SK-N-SH treated with all-trans-retinoic acid at 6 μM for 48 hours (cell line): Measurements from ENCODE around the gene INIP.

Experiments used
- ATAC-seq: fragments of 200-7000 bp; cut with Tn5 transposase; 3 replicates; pipeline ENCODE4 v1.9.1; 2020; ENCODE audit warnings: mild to moderate bottlenecking, moderate library complexity
- ARNTL ChIP-seq: fragments of 450-650 bp; formaldehyde crosslinking; IDR thresholded peaks from 2 replicates; pipeline ENCODE4 v1.5.0; 2020; ENCODE audit warnings: low read depth, mild to moderate bottlenecking, moderate library complexity, borderline replicate concordance
- BACH2 ChIP-seq: fragments of 250-450 bp; sonication (Bioruptor Pico); IDR thresholded peaks from 2 replicates; pipeline ENCODE4 v1.9.0; 2021; ENCODE audit warnings: mild to moderate bottlenecking, borderline replicate concordance
- CSDC2 ChIP-seq: fragments of 250-450 bp; sonication (Bioruptor Pico); IDR thresholded peaks from 2 replicates; pipeline ENCODE4 v1.5.0; 2020; ENCODE audit warnings: mild to moderate bottlenecking, moderate library complexity
- GLIS3 ChIP-seq: fragments of 250-450 bp; sonication (Bioruptor Pico); IDR thresholded peaks from 2 replicates; pipeline ENCODE4 v1.5.0; 2020; ENCODE audit warnings: mild to moderate bottlenecking, moderate library complexity
- OSR1 ChIP-seq: fragments of 250-450 bp; sonication (Bioruptor Pico); IDR thresholded peaks from 2 replicates; pipeline ENCODE4 v1.8.0; 2022; ENCODE audit warnings: moderate library complexity, mild to moderate bottlenecking, inconsistent platforms
- PPARA ChIP-seq: fragments of 250-450 bp; sonication (Bioruptor Pico); IDR thresholded peaks from 2 replicates; pipeline ENCODE4 v1.5.0; 2020; ENCODE audit warnings: mild to moderate bottlenecking, borderline replicate concordance
- SNAI2 ChIP-seq: fragments of 250-450 bp; sonication (Bioruptor Pico); IDR thresholded peaks from 2 replicates; pipeline ENCODE4 v1.5.0; 2020; ENCODE audit warnings: mild to moderate bottlenecking, moderate library complexity
- TCF4 ChIP-seq: fragments of 250-450 bp; sonication (Bioruptor Pico); IDR thresholded peaks from 2 replicates; pipeline ENCODE4 v1.8.0; 2021; ENCODE audit warnings: mild to moderate bottlenecking, moderate library complexity, borderline replicate concordance
- TOX ChIP-seq: fragments of 250-450 bp; sonication (Bioruptor Pico); IDR thresholded peaks from 2 replicates; pipeline ENCODE4 v1.8.0; 2021; ENCODE audit warnings: mild to moderate bottlenecking, moderate library complexity, borderline replicate concordance
- ZC3H10 ChIP-seq: fragments of 250-450 bp; sonication (Bioruptor Pico); IDR thresholded peaks from 2 replicates; pipeline ENCODE4 v1.5.1; 2021; ENCODE audit warnings: mild to moderate bottlenecking, moderate library complexity
- ZFP30 ChIP-seq: fragments of 450-650 bp; formaldehyde crosslinking; IDR thresholded peaks from 2 replicates; pipeline ENCODE4 v1.5.0; 2022; ENCODE audit warnings: mild to moderate bottlenecking, moderate library complexity
- ZNF565 ChIP-seq: fragments of 450-650 bp; formaldehyde crosslinking; conservative IDR thresholded peaks from 2 replicates; pipeline ENCODE4 v1.5.0; 2020; ENCODE audit warnings: low read depth, mild to moderate bottlenecking, moderate library complexity
- ZNF70 ChIP-seq: fragments of 450-650 bp; formaldehyde crosslinking; IDR thresholded peaks from 2 replicates; pipeline ENCODE4 v1.5.0; 2020; ENCODE audit warnings: mild to moderate bottlenecking, moderate library complexity
- ZNF8 ChIP-seq: fragments of 450-650 bp; formaldehyde crosslinking; IDR thresholded peaks from 2 replicates; pipeline ENCODE4 v1.5.0; 2020; ENCODE audit warnings: mild to moderate bottlenecking, moderate library complexity
- TF ChIP-seq, protein P1 (sequence below): fragments of 250-450 bp; sonication (Bioruptor Pico); IDR thresholded peaks from 2 replicates; pipeline ENCODE4 v1.8.0; 2021; ENCODE audit warnings: low read depth, mild to moderate bottlenecking, moderate library complexity, borderline replicate concordance
- TF ChIP-seq, protein P2 (sequence below): fragments of 250-450 bp; sonication (Bioruptor Pico); IDR thresholded peaks from 2 replicates; pipeline ENCODE4 v1.8.0; 2020; ENCODE audit warnings: mild to moderate bottlenecking, moderate library complexity, borderline replicate concordance
- TF ChIP-seq, protein P3 (sequence below): fragments of 250-450 bp; sonication (Bioruptor Pico); IDR thresholded peaks from 2 replicates; pipeline ENCODE4 v1.5.1; 2020; ENCODE audit warnings: low read depth, mild to moderate bottlenecking, moderate library complexity
- TF ChIP-seq, protein P4 (sequence below): fragments of 250-450 bp; sonication (Bioruptor Pico); IDR thresholded peaks from 2 replicates; pipeline ENCODE4 v1.5.1; 2021; ENCODE audit warnings: mild to moderate bottlenecking, moderate library complexity

The INIP gene, protein sequence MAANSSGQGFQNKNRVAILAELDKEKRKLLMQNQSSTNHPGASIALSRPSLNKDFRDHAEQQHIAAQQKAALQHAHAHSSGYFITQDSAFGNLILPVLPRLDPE

DNA sequence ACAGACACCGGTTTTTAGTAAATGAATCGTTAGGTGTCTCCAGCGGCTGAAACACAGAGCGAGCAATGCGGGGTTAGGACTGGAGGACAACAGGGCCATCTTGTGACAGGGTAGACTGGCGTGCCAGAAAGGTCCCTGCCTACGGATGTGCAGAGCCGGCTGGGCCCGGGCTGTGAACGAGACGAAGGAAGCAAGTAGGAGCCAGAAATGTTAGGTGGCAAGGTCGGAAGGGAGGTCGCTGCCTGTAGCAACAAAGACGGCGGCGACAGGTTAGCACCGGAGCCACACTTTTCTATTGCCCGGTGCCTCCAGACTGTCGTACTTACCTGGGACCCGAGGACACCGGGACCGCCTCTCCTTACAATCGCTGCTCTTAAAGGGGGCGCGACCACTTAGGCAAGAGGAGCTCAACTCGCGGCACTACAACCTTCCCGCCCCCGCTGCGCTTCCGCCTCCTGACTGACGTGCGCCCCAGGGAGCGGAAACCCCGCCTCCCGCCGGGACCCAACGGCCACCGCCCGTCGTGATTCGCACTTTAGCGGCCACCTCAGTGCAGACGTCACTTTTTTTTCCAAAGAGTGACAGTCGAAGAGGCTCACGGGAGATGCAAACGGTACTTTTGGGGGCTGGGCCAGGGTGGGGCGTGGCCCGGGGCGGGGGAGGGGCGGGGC lies at the start of gene INIP:
INIP (minus strand) TSS at position 457 of the 671 bp plus-strand sequence. CDS start 1,632 bp downstream, outside the sequence.
- ATAC-seq = peak; percentile 98
- TF ChIP-seq ZNF8 = no peak
- no peak for TF ChIP-seq ARNTL (CRISPR knock-in tag)
- TF ChIP-seq, protein P1, sequence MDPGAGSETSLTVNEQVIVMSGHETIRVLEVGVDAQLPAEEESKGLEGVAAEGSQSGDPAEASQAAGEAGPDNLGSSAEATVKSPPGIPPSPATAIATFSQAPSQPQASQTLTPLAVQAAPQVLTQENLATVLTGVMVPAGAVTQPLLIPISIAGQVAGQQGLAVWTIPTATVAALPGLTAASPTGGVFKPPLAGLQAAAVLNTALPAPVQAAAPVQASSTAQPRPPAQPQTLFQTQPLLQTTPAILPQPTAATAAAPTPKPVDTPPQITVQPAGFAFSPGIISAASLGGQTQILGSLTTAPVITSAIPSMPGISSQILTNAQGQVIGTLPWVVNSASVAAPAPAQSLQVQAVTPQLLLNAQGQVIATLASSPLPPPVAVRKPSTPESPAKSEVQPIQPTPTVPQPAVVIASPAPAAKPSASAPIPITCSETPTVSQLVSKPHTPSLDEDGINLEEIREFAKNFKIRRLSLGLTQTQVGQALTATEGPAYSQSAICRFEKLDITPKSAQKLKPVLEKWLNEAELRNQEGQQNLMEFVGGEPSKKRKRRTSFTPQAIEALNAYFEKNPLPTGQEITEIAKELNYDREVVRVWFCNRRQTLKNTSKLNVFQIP (CRISPR knock-in tag) = no peak
- TF ChIP-seq ZNF70 = no peak
- TF ChIP-seq PPARA (CRISPR knock-in tag) = no peak
- no peak for TF ChIP-seq TOX
- no peak for TF ChIP-seq ZNF565 (CRISPR knock-in tag)

DNA sequence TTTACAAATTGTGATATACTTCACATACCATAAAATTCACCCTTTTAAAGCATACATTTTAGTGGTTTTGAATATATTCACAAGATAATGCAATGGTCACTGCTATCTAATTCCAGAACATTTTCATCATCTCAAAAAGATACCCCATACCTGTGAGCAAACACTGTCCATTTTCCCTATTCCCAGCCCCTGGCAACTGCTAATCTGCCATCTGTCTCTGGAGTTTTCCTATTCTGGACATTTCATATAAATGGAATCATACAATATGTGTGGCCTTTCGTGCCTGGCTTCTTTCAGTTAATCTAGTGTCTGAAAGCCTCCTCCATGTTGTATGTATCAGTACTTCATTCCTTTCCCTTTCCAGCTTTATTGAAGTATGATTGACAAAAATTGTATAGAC lies 47.4 kb upstream of the INIP start:
- no peak for ATAC-seq

DNA sequence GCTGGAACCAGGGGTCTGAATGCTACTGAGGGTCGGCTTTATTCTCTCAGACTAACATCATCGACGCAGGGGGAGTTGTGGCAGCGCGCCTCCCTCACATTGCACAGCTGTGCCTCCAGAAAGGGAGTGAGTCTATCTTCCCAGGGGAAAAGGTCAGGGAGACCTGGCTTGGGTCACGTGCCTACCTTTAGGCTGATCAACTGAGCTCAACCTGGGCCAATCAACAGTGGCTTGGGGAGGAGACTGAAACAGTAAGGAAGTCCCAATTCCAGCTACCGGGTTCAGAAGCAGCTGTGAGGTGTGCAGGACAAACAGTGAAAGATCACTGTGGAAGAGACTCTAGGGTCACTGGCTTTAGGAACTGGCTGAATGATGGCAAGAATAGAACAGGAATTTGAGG lies 46.9 kb upstream of the INIP start:
- no peak for ATAC-seq
- TF ChIP-seq, protein P2, sequence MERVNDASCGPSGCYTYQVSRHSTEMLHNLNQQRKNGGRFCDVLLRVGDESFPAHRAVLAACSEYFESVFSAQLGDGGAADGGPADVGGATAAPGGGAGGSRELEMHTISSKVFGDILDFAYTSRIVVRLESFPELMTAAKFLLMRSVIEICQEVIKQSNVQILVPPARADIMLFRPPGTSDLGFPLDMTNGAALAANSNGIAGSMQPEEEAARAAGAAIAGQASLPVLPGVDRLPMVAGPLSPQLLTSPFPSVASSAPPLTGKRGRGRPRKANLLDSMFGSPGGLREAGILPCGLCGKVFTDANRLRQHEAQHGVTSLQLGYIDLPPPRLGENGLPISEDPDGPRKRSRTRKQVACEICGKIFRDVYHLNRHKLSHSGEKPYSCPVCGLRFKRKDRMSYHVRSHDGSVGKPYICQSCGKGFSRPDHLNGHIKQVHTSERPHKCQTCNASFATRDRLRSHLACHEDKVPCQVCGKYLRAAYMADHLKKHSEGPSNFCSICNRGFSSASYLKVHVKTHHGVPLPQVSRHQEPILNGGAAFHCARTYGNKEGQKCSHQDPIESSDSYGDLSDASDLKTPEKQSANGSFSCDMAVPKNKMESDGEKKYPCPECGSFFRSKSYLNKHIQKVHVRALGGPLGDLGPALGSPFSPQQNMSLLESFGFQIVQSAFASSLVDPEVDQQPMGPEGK (CRISPR knock-in tag) = no peak
- TF ChIP-seq, protein P3, sequence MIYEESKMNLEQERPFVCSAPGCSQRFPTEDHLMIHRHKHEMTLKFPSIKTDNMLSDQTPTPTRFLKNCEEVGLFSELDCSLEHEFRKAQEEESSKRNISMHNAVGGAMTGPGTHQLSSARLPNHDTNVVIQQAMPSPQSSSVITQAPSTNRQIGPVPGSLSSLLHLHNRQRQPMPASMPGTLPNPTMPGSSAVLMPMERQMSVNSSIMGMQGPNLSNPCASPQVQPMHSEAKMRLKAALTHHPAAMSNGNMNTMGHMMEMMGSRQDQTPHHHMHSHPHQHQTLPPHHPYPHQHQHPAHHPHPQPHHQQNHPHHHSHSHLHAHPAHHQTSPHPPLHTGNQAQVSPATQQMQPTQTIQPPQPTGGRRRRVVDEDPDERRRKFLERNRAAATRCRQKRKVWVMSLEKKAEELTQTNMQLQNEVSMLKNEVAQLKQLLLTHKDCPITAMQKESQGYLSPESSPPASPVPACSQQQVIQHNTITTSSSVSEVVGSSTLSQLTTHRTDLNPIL = no peak
- no peak for TF ChIP-seq ZFP30
- TF ChIP-seq GLIS3 (CRISPR knock-in tag) = no peak
- no peak for TF ChIP-seq TOX
- no peak for TF ChIP-seq ZC3H10 (CRISPR knock-in tag)
- TF ChIP-seq, protein P1 (CRISPR knock-in tag) = no peak

More for the DNA sequence above, 47.4 kb upstream of the INIP start:
- TF ChIP-seq, protein P3 = no peak
- TF ChIP-seq CSDC2 (CRISPR knock-in tag) (no peak), ZNF565 (CRISPR knock-in tag) (no peak), BACH2 (no peak), TOX (no peak), ARNTL (CRISPR knock-in tag) (no peak), SNAI2 (no peak), GLIS3 (CRISPR knock-in tag) (no peak), ZNF8 (no peak), TCF4 (CRISPR knock-in tag) (no peak), ZFP30 (no peak), ZNF70 (no peak), OSR1 (no peak)
- TF ChIP-seq, protein P4, sequence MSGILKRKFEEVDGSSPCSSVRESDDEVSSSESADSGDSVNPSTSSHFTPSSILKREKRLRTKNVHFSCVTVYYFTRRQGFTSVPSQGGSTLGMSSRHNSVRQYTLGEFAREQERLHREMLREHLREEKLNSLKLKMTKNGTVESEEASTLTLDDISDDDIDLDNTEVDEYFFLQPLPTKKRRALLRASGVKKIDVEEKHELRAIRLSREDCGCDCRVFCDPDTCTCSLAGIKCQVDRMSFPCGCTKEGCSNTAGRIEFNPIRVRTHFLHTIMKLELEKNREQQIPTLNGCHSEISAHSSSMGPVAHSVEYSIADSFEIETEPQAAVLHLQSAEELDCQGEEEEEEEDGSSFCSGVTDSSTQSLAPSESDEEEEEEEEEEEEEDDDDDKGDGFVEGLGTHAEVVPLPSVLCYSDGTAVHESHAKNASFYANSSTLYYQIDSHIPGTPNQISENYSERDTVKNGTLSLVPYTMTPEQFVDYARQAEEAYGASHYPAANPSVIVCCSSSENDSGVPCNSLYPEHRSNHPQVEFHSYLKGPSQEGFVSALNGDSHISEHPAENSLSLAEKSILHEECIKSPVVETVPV (CRISPR knock-in tag) = no peak
- TF ChIP-seq, protein P1 (CRISPR knock-in tag) = no peak
- TF ChIP-seq, protein P2 (CRISPR knock-in tag) = no peak
